SK-N-SH (cell line): ENCODE data around the gene SLC46A1. TPM values are rescaled to one million over a fixed set of nuclear protein-coding genes. Genes with fewer than 3 reads are reported as not detected.

Experiments
- CTCF ChIA-PET: fragments of 300-600, 350-600 bp; formaldehyde crosslinking; extraction: SDS; loops from one replicate; lab custom pipeline; 2021; lab: Yijun Ruan, JAX
- POLR2A ChIA-PET: fragments of 350-600 bp; sonication (Branson Sonifier 250); formaldehyde crosslinking; extraction: SDS; loops from one replicate; lab custom pipeline; 2020; ENCODE audit warnings: antibody characterized with exemption, inconsistent platforms; lab: Yijun Ruan, JAX
- DNase-seq: peaks from one replicate; pipeline ENCODE4 v3.0.0; 2012
- H2AFZ ChIP-seq: fragments of 200-600 bp; sonication (generic); 2 replicates; pipeline ENCODE4 v1.8.1; 2016; ENCODE audit warnings: antibody characterized with exemption, mild to moderate bottlenecking, low read depth
- H3F3A ChIP-seq: fragments of 200-600 bp; sonication (generic); replicated peaks from 2 replicates; pipeline ENCODE3; 2016; ENCODE audit warnings: antibody characterized with exemption, mild to moderate bottlenecking; ENCODE audit not compliant: insufficient read depth
- H3K27ac ChIP-seq, 2 experiments: fragments of 200-500 bp in 1 of 2; fragments of 200-600 bp in 1 of 2; sonication (Bioruptor generic) in 1 of 2; sonication (generic), shearing (Covaris generic) in 1 of 2; 2 replicates each; pipeline versions ENCODE4 v1.5.1 to v1.6.1; 2014 to 2016; ENCODE audit warnings: low read depth in 2 of 2, inconsistent platforms in 1 of 2, low read length in 1 of 2, mild to moderate bottlenecking in 1 of 2, mixed read lengths in 1 of 2
- H3K27me3 ChIP-seq: fragments of 200-600 bp; sonication (generic), shearing (Covaris generic); 2 replicates; pipeline ENCODE4 v1.6.1; 2016; ENCODE audit warnings: mixed run types; ENCODE audit not compliant: insufficient read depth
- H3K36me3 ChIP-seq, 2 experiments: fragments of 200-500 bp in 1 of 2; fragments of 200-600 bp in 1 of 2; sonication (Bioruptor generic) in 1 of 2; sonication (generic) in 1 of 2; replicated peaks in 1 of 2; 2 replicates each; pipeline versions ENCODE3 to v1.5.1; 2014 to 2016; ENCODE audit warnings: low read length in 1 of 2, mild to moderate bottlenecking in 1 of 2; ENCODE audit not compliant: insufficient read depth in 2 of 2, control insufficient read depth in 1 of 2
- H3K4me1 ChIP-seq, 2 experiments: fragments of 200-500 bp in 1 of 2; fragments of 200-600 bp in 1 of 2; sonication (Bioruptor generic) in 1 of 2; sonication (generic), shearing (Covaris generic) in 1 of 2; 2 replicates each; pipeline versions ENCODE4 v1.5.1 to v1.6.1; 2014 to 2016; ENCODE audit warnings: low read depth in 1 of 2, low read length in 1 of 2, mixed run types in 1 of 2; ENCODE audit not compliant: insufficient read depth in 2 of 2, control insufficient read depth in 1 of 2
- H3K4me2 ChIP-seq: fragments of 200-600 bp; sonication (generic), shearing (Covaris generic); 2 replicates; pipeline ENCODE4 v1.6.1; 2017; ENCODE audit warnings: mixed run types
- H3K4me3 ChIP-seq, 2 experiments: fragments of 200-500 bp in 1 of 2; fragments of 200-600 bp in 1 of 2; sonication (Bioruptor generic) in 1 of 2; sonication (generic), shearing (Covaris generic) in 1 of 2; 2 replicates each; pipeline versions ENCODE4 v1.5.1 to v1.8.1; 2014 to 2016; ENCODE audit warnings: low read depth in 2 of 2, inconsistent platforms in 1 of 2, low read length in 1 of 2, mild to moderate bottlenecking in 1 of 2, mixed read lengths in 1 of 2, moderate library complexity in 1 of 2
- H3K79me2 ChIP-seq: fragments of 200-600 bp; sonication (generic); 2 replicates; pipeline ENCODE4 v1.8.1; 2017; ENCODE audit warnings: mild to moderate bottlenecking; ENCODE audit not compliant: insufficient read depth
- H3K9ac ChIP-seq: fragments of 200-600 bp; sonication (generic); 2 replicates; pipeline ENCODE4 v1.6.1; 2017; ENCODE audit warnings: mixed run types
- H3K9me2 ChIP-seq: fragments of 200-600 bp; sonication (generic); 2 replicates; pipeline ENCODE4 v1.6.1; 2017; ENCODE audit warnings: mixed run types
- H3K9me3 ChIP-seq: fragments of 200-600 bp; sonication (generic); 2 replicates; pipeline ENCODE4 v1.6.1; 2017; ENCODE audit warnings: mixed run types, mild to moderate bottlenecking, moderate library complexity
- H4K20me1 ChIP-seq: fragments of 200-600 bp; sonication (generic); 2 replicates; pipeline ENCODE4 v1.6.1; 2017; ENCODE audit warnings: mild to moderate bottlenecking, mixed run types; ENCODE audit not compliant: insufficient read depth
- CHD2 ChIP-seq: fragments of 150-350 bp; IDR thresholded peaks from 2 replicates; pipeline ENCODE4 v1.6.1; 2018; ENCODE audit warnings: low read length; ENCODE audit not compliant: partially characterized antibody
- ELF1 ChIP-seq: IDR thresholded peaks from 2 replicates; pipeline ENCODE4 v1.4.0; 2012
- FOSL2 ChIP-seq: IDR thresholded peaks from 2 replicates; pipeline ENCODE4 v1.4.0; 2012; ENCODE audit warnings: low read depth, mild to moderate bottlenecking, moderate library complexity, borderline replicate concordance
- MEF2A ChIP-seq: IDR thresholded peaks from 2 replicates; pipeline ENCODE4 v1.4.0; 2012; ENCODE audit warnings: low read depth, borderline replicate concordance
- POLR2AphosphoS5 ChIP-seq: IDR thresholded peaks from 2 replicates; pipeline ENCODE4 v1.6.1; 2012; ENCODE audit warnings: low read depth, low read length
- RAD21 ChIP-seq: IDR thresholded peaks from 2 replicates; pipeline ENCODE4 v1.6.1; 2012; ENCODE audit warnings: mild to moderate bottlenecking, low read length
- RCOR1 ChIP-seq: fragments of 150-350 bp; IDR thresholded peaks from 2 replicates; pipeline ENCODE4 v1.6.1; 2017; ENCODE audit warnings: antibody characterized with exemption, low read length
- REST ChIP-seq: IDR thresholded peaks from 2 replicates; pipeline ENCODE4 v1.6.1; 2012; ENCODE audit warnings: mild to moderate bottlenecking, low read depth, low read length, moderate library complexity
- RFX5 ChIP-seq: IDR thresholded peaks from 2 replicates; pipeline ENCODE4 v1.6.1; 2012; ENCODE audit warnings: mild to moderate bottlenecking, improper control_type of control experiment, low read length
- TCF12 ChIP-seq: IDR thresholded peaks from 2 replicates; pipeline ENCODE4 v1.4.0; 2012
- TEAD4 ChIP-seq: IDR thresholded peaks from 2 replicates; pipeline ENCODE4 v1.4.0; 2012; ENCODE audit warnings: mild to moderate bottlenecking, borderline replicate concordance; ENCODE audit not compliant: insufficient read depth
- USF1 ChIP-seq: IDR thresholded peaks from 2 replicates; pipeline ENCODE4 v1.4.0; 2012; ENCODE audit warnings: low read depth, borderline replicate concordance
- ZBTB33 ChIP-seq: IDR thresholded peaks from 2 replicates; pipeline ENCODE4 v1.4.0; 2012; ENCODE audit warnings: low read depth, borderline replicate concordance
- WGBS: methylation state at CpG from one replicate; pipeline ENCODE4 v1.1.6; 2017; ENCODE audit warnings: low lambda C conversion rate; 5-methylcytosine and 5-hydroxymethylcytosine counted together
- polyA plus RNA-seq, 3 experiments: library from polyadenylated mRNA; depleted of rRNA; stranded (reverse); fragments of >200 nt; gene quantifications; 2 replicates each; pipeline ENCODE4 v1.2.3, GENCODE V29; 2012

SLC46A1 gene
- polyA plus RNA-seq, 1 of the 3 experiments (the other 2 are of a cell fraction): 4.3 TPM

- Histone ChIP-seq H3K27ac (no peak overlapping the region), H3K9ac (no peak overlapping the region), H2AFZ (no peak overlapping the region), H3K4me1 (no peaks in the 10 kb centered on the region), H3K9me3 (no peaks in the 10 kb centered on the region), H3K9me2 (no peaks in the 10 kb centered on the region), H3K4me3 (no peak overlapping the region), H3K79me2 (no peaks in the 10 kb centered on the region), H3F3A (peaks cover 4% of the 10 kb centered on the region), H3K4me2 (no peak overlapping the region), H3K36me3 (peaks cover 9 to 66% of the 10 kb centered on the region in 2 experiments), H3K27me3 (no peaks in the 10 kb centered on the region), H4K20me1 (no peaks in the 10 kb centered on the region)
- 32% methylated on average over 2 of the region's 2 CpGs for WGBS
- DNase-seq: no peak
- TF ChIP-seq RAD21: no peak
- TF ChIP-seq ZBTB33: no peak
- TF ChIP-seq POLR2AphosphoS5: no peak
- no peak for TF ChIP-seq TEAD4
- TF ChIP-seq MEF2A: no peak
- ChIA-PET CTCF (interaction anchor here (1.1 to 1.4 kb wide), 2 partner anchors 15 to 21 kb away, joined by 3 to 5 read pairs; no protein-coding TSS in a partner anchor), POLR2A (interaction anchor here (1.9 kb wide), 1 partner anchor 10 kb away, joined by 6 read pairs; no protein-coding TSS in a partner anchor)
Measured at GRCh38 chr17:28395426-28395825, 10.6 kb downstream of the SLC46A1 start.

GRCh38 chr17:28394337-28395116, 11.5 kb downstream of the SLC46A1 start:
- no peaks in the 10 kb centered on the region for H4K20me1 ChIP-seq
- H3K4me1 ChIP-seq: no peaks in the 10 kb centered on the region
- H3K27me3 ChIP-seq: no peaks in the 10 kb centered on the region
- H3K4me2 ChIP-seq: no peak overlapping the region
- no peak overlapping the region for H3K27ac ChIP-seq
- peaks cover 18 to 72% of the 10 kb centered on the region in 2 experiments for H3K36me3 ChIP-seq
- CTCF ChIA-PET: interaction anchor here (0.7 to 1.2 kb wide), 4 partner anchors 14 to 589 kb away, joined by 3 to 4 read pairs (median 4); no protein-coding TSS in a partner anchor
- H3F3A ChIP-seq: peaks cover 4% of the 10 kb centered on the region
- no peaks in the 10 kb centered on the region for H3K9me2 ChIP-seq
- H3K4me3 ChIP-seq: no peak overlapping the region
- POLR2A ChIA-PET: interaction anchor here (1.9 kb wide), 1 partner anchor 11 kb away, joined by 6 read pairs; no protein-coding TSS in a partner anchor
- H2AFZ ChIP-seq: no peak overlapping the region
- TF ChIP-seq RCOR1 (no peak), FOSL2 (0 out of 2 replicates have a peak, but pooled peaks have one; percentile 16)
- TF ChIP-seq, all 33 proteins: peak for 1
- Histone ChIP-seq H3K79me2 (no peaks in the 10 kb centered on the region), H3K9ac (no peak overlapping the region), H3K9me3 (no peaks in the 10 kb centered on the region)
- WGBS: 74% methylated on average over 7 of the region's 7 CpGs
- DNase-seq: no peak

GRCh38 chr17:28392491-28392890, 13.5 kb downstream of the SLC46A1 start:
- 95% methylated on average over 10 of the region's 10 CpGs for WGBS
- no peaks in the 10 kb centered on the region for H4K20me1 ChIP-seq
- H3K9ac ChIP-seq: no peak overlapping the region
- no peak overlapping the region for H3K4me3 ChIP-seq
- H3K4me1 ChIP-seq: no peaks in the 10 kb centered on the region
- ChIA-PET POLR2A (no interaction called here), CTCF (no interaction called here)
- H2AFZ ChIP-seq: no peak overlapping the region
- H3K79me2 ChIP-seq: no peaks in the 10 kb centered on the region
- H3K9me3 ChIP-seq: no peaks in the 10 kb centered on the region
- peaks cover 27 to 68% of the 10 kb centered on the region in 2 experiments for H3K36me3 ChIP-seq
- no peak overlapping the region for H3K27ac ChIP-seq
- peaks cover 4% of the 10 kb centered on the region for H3F3A ChIP-seq
- no peak for DNase-seq
- no peak overlapping the region for H3K4me2 ChIP-seq
- no peaks in the 10 kb centered on the region for H3K27me3 ChIP-seq
- no peaks in the 10 kb centered on the region for H3K9me2 ChIP-seq
- TF ChIP-seq RFX5 (no peak), CHD2 (no peak), TCF12 (no peak), REST (no peak), RCOR1 (no peak), ELF1 (no peak), RAD21 (no peak), USF1 (no peak)
